H1 (cell line): ENCODE results near the gene SCN4A. TPM values are rescaled to one million over a fixed set of nuclear protein-coding genes. Genes with fewer than 3 reads are reported as not detected.

Source experiments
- ASH2L ChIP-seq: fragments of 200-600, 300-600 bp; sonication (generic); IDR thresholded peaks from one replicate; pipeline ENCODE4 v1.7.1; 2017; ENCODE audit warnings: low read length
- CBX8 ChIP-seq: fragments of 300-800, 300-1000 bp; sonication (generic); IDR thresholded peaks from 2 replicates; pipeline ENCODE4 v1.7.1; 2016; ENCODE audit warnings: low read depth, low read length, borderline replicate concordance
- CHD2 ChIP-seq: IDR thresholded peaks from 2 replicates; pipeline ENCODE4 v1.6.1; 2012; ENCODE audit warnings: low read length, improper control_type of control experiment
- EGR1 ChIP-seq: IDR thresholded peaks from 2 replicates; pipeline ENCODE4 v1.6.1; 2011; ENCODE audit warnings: low read depth, low read length, borderline replicate concordance
- JUN ChIP-seq: IDR thresholded peaks from 2 replicates; pipeline ENCODE4 v1.6.1; 2011; ENCODE audit warnings: low read depth, mild to moderate bottlenecking, improper control_type of control experiment, low read length
- JUND ChIP-seq: IDR thresholded peaks from 2 replicates; pipeline ENCODE4 v1.6.1; 2011; ENCODE audit warnings: mild to moderate bottlenecking, improper control_type of control experiment, low read length
- MAFK ChIP-seq: IDR thresholded peaks from 2 replicates; pipeline ENCODE4 v1.6.1; 2012; ENCODE audit warnings: low read depth, mild to moderate bottlenecking, improper control_type of control experiment, low read length
- NRF1 ChIP-seq: IDR thresholded peaks from 2 replicates; pipeline ENCODE4 v1.6.1; 2011; ENCODE audit warnings: mild to moderate bottlenecking, low read depth, low read length, improper control_type of control experiment
- RBBP5 ChIP-seq: IDR thresholded peaks from 2 replicates; pipeline ENCODE4 v1.7.1; 2012; ENCODE audit warnings: low read depth, mild to moderate bottlenecking, inconsistent platforms, low read length, moderate library complexity, borderline replicate concordance
- RNF2 ChIP-seq: fragments of 200-900, 300-1000 bp; sonication (generic); IDR thresholded peaks from 2 replicates; pipeline ENCODE4 v1.7.1; 2016; ENCODE audit warnings: borderline replicate concordance, low read depth, mild to moderate bottlenecking, antibody characterized with exemption, low read length; ENCODE audit not compliant: poor library complexity, severe bottlenecking; ENCODE audit errors: missing control alignments
- polyA plus RNA-seq, 7 experiments: library from polyadenylated mRNA; depleted of rRNA in 3 of 7; stranded (reverse) in 5 of 7; unstranded in 2 of 7; fragments of >200 nt in 5 of 7; fragments of 200-250 nt in 2 of 7; gene quantifications; 1 replicate in 5 of 7; 2 replicates in 1 of 7; 4 replicates in 1 of 7; pipeline versions ENCODE4 v1.2.1 to v1.2.3, GENCODE V29; 2011 to 2013; ENCODE audit warnings: missing spikeins in 2 of 7, mixed read lengths in 2 of 7
- total RNA-seq: library from RNA; stranded (reverse); fragmentation: NEBNext Ultra II Directional; extraction: Animal tissue kit (Norgen Biotek cat#: 25700); gene quantifications from 2 replicates; pipeline ENCODE4 v1.2.1, GENCODE V29; 2021
- TF ChIP-seq, protein P1 (sequence below): fragments of 300-600 bp; sonication (generic); IDR thresholded peaks from 2 replicates; pipeline ENCODE4 v1.7.1; 2012; ENCODE audit warnings: low read length, moderate library complexity, mild to moderate bottlenecking, inconsistent platforms; ENCODE audit not compliant: insufficient replicate concordance

SCN4A gene
- total and polyA plus RNA-seq, 2 of the 8 experiments (the other 6 are each of a cell fraction or from before 2014, with no cell fraction given) = 5.0 to 8.5 TPM

DNA sequence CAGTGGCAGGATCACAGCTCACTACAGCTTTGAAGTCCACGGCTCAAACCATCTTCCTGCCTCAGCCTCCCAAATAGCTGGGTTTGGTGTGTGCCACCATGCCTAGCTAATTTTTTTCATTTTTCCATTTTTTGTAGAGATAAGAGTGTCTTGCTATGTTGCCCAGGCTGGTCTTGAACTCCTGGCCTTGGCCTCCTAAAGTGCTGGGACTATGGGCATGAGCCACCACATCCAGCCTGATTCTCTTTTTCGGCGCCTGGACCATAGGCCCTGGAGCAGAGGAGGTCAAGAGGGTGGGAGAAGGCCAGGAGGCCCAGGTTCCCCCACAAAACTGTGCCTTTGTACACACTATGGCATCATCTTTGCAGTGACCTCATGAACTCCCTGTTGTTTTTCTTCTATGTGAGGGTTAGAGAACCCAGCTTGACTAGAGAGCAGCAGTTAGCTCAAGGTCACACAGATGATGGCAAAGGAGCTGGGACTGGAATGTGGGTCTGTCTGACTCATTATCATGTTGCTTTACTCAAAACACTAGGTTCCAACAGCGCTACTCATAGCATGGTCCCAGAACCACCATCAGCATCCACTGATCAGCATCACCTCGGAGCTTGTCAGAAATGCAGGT, 16.3 kb downstream of the SCN4A start (continued):
- TF ChIP-seq, protein P1, sequence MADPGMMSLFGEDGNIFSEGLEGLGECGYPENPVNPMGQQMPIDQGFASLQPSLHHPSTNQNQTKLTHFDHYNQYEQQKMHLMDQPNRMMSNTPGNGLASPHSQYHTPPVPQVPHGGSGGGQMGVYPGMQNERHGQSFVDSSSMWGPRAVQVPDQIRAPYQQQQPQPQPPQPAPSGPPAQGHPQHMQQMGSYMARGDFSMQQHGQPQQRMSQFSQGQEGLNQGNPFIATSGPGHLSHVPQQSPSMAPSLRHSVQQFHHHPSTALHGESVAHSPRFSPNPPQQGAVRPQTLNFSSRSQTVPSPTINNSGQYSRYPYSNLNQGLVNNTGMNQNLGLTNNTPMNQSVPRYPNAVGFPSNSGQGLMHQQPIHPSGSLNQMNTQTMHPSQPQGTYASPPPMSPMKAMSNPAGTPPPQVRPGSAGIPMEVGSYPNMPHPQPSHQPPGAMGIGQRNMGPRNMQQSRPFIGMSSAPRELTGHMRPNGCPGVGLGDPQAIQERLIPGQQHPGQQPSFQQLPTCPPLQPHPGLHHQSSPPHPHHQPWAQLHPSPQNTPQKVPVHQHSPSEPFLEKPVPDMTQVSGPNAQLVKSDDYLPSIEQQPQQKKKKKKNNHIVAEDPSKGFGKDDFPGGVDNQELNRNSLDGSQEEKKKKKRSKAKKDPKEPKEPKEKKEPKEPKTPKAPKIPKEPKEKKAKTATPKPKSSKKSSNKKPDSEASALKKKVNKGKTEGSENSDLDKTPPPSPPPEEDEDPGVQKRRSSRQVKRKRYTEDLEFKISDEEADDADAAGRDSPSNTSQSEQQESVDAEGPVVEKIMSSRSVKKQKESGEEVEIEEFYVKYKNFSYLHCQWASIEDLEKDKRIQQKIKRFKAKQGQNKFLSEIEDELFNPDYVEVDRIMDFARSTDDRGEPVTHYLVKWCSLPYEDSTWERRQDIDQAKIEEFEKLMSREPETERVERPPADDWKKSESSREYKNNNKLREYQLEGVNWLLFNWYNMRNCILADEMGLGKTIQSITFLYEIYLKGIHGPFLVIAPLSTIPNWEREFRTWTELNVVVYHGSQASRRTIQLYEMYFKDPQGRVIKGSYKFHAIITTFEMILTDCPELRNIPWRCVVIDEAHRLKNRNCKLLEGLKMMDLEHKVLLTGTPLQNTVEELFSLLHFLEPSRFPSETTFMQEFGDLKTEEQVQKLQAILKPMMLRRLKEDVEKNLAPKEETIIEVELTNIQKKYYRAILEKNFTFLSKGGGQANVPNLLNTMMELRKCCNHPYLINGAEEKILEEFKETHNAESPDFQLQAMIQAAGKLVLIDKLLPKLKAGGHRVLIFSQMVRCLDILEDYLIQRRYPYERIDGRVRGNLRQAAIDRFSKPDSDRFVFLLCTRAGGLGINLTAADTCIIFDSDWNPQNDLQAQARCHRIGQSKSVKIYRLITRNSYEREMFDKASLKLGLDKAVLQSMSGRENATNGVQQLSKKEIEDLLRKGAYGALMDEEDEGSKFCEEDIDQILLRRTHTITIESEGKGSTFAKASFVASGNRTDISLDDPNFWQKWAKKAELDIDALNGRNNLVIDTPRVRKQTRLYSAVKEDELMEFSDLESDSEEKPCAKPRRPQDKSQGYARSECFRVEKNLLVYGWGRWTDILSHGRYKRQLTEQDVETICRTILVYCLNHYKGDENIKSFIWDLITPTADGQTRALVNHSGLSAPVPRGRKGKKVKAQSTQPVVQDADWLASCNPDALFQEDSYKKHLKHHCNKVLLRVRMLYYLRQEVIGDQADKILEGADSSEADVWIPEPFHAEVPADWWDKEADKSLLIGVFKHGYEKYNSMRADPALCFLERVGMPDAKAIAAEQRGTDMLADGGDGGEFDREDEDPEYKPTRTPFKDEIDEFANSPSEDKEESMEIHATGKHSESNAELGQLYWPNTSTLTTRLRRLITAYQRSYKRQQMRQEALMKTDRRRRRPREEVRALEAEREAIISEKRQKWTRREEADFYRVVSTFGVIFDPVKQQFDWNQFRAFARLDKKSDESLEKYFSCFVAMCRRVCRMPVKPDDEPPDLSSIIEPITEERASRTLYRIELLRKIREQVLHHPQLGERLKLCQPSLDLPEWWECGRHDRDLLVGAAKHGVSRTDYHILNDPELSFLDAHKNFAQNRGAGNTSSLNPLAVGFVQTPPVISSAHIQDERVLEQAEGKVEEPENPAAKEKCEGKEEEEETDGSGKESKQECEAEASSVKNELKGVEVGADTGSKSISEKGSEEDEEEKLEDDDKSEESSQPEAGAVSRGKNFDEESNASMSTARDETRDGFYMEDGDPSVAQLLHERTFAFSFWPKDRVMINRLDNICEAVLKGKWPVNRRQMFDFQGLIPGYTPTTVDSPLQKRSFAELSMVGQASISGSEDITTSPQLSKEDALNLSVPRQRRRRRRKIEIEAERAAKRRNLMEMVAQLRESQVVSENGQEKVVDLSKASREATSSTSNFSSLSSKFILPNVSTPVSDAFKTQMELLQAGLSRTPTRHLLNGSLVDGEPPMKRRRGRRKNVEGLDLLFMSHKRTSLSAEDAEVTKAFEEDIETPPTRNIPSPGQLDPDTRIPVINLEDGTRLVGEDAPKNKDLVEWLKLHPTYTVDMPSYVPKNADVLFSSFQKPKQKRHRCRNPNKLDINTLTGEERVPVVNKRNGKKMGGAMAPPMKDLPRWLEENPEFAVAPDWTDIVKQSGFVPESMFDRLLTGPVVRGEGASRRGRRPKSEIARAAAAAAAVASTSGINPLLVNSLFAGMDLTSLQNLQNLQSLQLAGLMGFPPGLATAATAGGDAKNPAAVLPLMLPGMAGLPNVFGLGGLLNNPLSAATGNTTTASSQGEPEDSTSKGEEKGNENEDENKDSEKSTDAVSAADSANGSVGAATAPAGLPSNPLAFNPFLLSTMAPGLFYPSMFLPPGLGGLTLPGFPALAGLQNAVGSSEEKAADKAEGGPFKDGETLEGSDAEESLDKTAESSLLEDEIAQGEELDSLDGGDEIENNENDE = no peak
- TF ChIP-seq EGR1 (no peak), ASH2L (no peak), MAFK (no peak), NRF1 (no peak), RBBP5 (no peak), CHD2 (no peak), JUND (no peak), CBX8 (no peak), JUN (no peak), RNF2 (no peak)
- TF ChIP-seq, all 59 proteins: peak for 0
